ENCODE measurements around the gene PSMD8. TPM values are rescaled to one million over a fixed set of nuclear protein-coding genes. Genes with fewer than 3 reads are reported as not detected.

The PSMD8 gene
- total and polyA plus RNA-seq, 4 donors, result 89.3 to 134 (median 119) TPM

GRCh38 chr19:38417544-38418506 is 43.5 kb downstream of the PSMD8 start:
- 9% methylated on average over 49 of the region's 49 CpGs for WGBS
- DNase-seq (ENCODE audit: low spot score), result no peak
- peak overlapping the region in 1 of 3 donors; percentile 2 for H3K4me3 ChIP-seq (ENCODE audit: low read depth in 1 of 3, low read length in 3 of 3)
- no peaks in the 10 kb centered on the region for H3K27me3 ChIP-seq (ENCODE audit: control insufficient read depth in 4 of 4, insufficient read depth in 4 of 4, low read length in 3 of 4)
- peak overlapping the region in 1 of 2 donors; percentile 56 for H3K27ac ChIP-seq (ENCODE audit: low read depth in 1 of 2, low read length in 2 of 2)
- H3K9ac ChIP-seq (ENCODE audit: low read depth in 1 of 2, low read length in 2 of 2), result no peak overlapping the region
- no peaks in the 10 kb centered on the region for H3K9me3 ChIP-seq (ENCODE audit: control insufficient read depth in 4 of 4, low read length in 3 of 4)
- TF ChIP-seq FOXA2 (IDR thresholded peaks at IDR 0.05) (no peak), SP1 (IDR thresholded peaks at IDR 0.05) (peak; percentile 10)
- H3K36me3 ChIP-seq (ENCODE audit: control insufficient read depth in 4 of 4, insufficient read depth in 3 of 4, low read depth in 1 of 4, low read length in 3 of 4), result no peaks in the 10 kb centered on the region
- peaks cover 0 to 4% (median 0%) of the 10 kb centered on the region in 4 donors for H3K4me1 ChIP-seq (ENCODE audit: control insufficient read depth in 4 of 4, insufficient read depth in 4 of 4, low read length in 3 of 4)

GRCh38 chr19:38420935-38421334 is 46.6 kb downstream of the PSMD8 start:
- Histone ChIP-seq H3K4me1 (ENCODE audit: control insufficient read depth in 4 of 4, insufficient read depth in 4 of 4, low read length in 3 of 4) (peaks cover 0 to 4% (median 0%) of the 10 kb centered on the region in 4 donors), H3K27me3 (ENCODE audit: control insufficient read depth in 4 of 4, insufficient read depth in 4 of 4, low read length in 3 of 4) (no peaks in the 10 kb centered on the region), H3K9ac (ENCODE audit: low read depth in 1 of 2, low read length in 2 of 2) (no peak overlapping the region), H3K9me3 (ENCODE audit: control insufficient read depth in 4 of 4, low read length in 3 of 4) (no peaks in the 10 kb centered on the region), H3K27ac (ENCODE audit: low read depth in 1 of 2, low read length in 2 of 2) (no peak overlapping the region), H3K36me3 (ENCODE audit: control insufficient read depth in 4 of 4, insufficient read depth in 3 of 4, low read depth in 1 of 4, low read length in 3 of 4) (no peaks in the 10 kb centered on the region), H3K4me3 (ENCODE audit: low read depth in 1 of 3, low read length in 3 of 3) (no peak overlapping the region)
- no peak for TF ChIP-seq GABPA (IDR thresholded peaks at IDR 0.05 in 1 of 2, conservative IDR thresholded peaks at IDR 0.05 in 1 of 2)
- TF ChIP-seq MAX (IDR thresholded peaks at IDR 0.05), result no peak
- no peak for TF ChIP-seq EGR1 (IDR thresholded peaks at IDR 0.05; ENCODE audit: low read depth in 2 of 2)
- TF ChIP-seq ZBTB33 (IDR thresholded peaks at IDR 0.05), result no peak
- no peak for TF ChIP-seq HNF4A (conservative IDR thresholded peaks at IDR 0.05)
- no peak for TF ChIP-seq SP1 (IDR thresholded peaks at IDR 0.05)
- TF ChIP-seq RAD21 (IDR thresholded peaks at IDR 0.05), result no peak
- TF ChIP-seq JUND (IDR thresholded peaks at IDR 0.05), result no peak
- TF ChIP-seq TAF1 (conservative IDR thresholded peaks at IDR 0.05), result no peak
- TF ChIP-seq RXRA (IDR thresholded peaks at IDR 0.05), result no peak
- no peak for TF ChIP-seq HNF4G (IDR thresholded peaks at IDR 0.05)
- TF ChIP-seq ATF3 (IDR thresholded peaks at IDR 0.05), result no peak
- TF ChIP-seq NR2F2 (IDR thresholded peaks at IDR 0.05), result no peak
- TF ChIP-seq YY1 (IDR thresholded peaks at IDR 0.05), result no peak
- TF ChIP-seq CTCF (IDR thresholded peaks at IDR 0.05; ENCODE audit: low read depth, low read length, missing input control), result no peak
- TF ChIP-seq FOXA2 (IDR thresholded peaks at IDR 0.05), result no peak
- no peak for DNase-seq (ENCODE audit: low spot score)
- 81% methylated on average over 9 of the region's 9 CpGs for WGBS

Data from liver (tissue), 9 donors.